ENCODE measurements around the gene CABLES1.
"Not testable (repeated sequence)": the region's sequence is repeated elsewhere in the genome, so short reads cannot be mapped to it uniquely, and the experiment has no call there.

CABLES1 gene

DNA sequence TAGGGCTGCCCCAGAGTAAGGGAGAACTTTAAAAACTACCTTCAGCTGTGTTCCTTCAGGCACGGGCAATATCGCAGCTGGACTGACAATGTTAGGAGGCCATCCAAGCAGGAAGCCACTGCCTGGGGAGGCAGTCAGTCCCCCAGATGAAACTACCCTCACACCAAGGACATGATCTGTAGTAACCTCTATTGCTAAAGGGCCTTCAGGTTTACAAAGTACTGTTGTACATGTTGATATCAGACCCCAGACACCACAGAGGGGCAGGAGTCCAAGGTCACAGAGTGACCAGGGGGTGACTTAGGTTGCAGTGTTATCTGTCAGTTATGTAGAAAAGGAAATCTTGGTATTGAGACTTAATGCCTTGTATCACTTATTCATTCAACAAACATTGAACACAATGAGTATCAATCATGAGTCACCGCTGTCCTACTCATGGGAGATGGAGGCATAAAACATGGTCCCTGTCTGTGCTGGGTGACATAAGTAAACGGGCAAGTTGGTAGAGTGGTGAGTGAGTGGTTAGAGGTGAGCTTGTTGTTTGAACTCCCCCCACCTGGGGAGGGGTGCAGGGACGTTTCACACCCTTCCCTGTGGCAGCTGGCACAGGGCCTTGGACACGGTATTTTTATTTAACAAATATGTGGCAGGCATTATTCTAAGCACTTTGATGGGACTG is 7.1 kb downstream of the CABLES1 start:
- DNase-seq (ENCODE audit: low read depth) = no peak

GRCh38 chr18:23143016-23143814 is 7.9 kb downstream of the CABLES1 start:
- DNase-seq (ENCODE audit: low read depth) = peak; percentile 55

DNA sequence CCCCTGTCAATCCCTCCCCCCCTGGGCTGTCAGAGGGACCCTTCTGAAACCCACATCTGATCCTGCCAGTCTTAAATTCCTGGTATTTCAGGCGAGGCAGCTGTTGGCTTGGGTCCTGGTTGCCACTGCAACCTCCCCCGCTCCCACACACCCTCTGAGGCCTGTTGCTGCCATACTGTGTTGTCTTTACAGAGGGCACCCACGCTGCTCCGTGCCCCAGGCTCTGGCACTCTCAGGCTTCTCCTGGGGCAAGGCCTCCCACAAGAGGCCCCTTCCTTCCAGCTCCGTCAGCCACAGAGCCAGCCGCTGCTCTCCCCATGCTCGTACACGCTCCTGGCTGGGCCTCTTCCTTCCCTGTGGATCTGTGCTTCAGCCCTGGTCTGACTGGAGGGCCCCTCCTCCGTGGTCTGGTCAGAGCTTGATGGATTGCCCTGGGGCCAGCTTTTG is 8.6 kb downstream of the CABLES1 start:
- no peak for DNase-seq (ENCODE audit: low read depth)

GRCh38 chr18:23144640-23145039 is 9.4 kb downstream of the CABLES1 start:
- DNase-seq (ENCODE audit: low read depth) = no peak

- DNase-seq (ENCODE audit: low read depth) = no peak
Observed at GRCh38 chr18:23145621-23146020, 10.3 kb downstream of the CABLES1 start.

- DNase-seq (ENCODE audit: low read depth) = no peak
Observed at GRCh38 chr18:23146861-23147469, 11.7 kb downstream of the CABLES1 start.

DNA sequence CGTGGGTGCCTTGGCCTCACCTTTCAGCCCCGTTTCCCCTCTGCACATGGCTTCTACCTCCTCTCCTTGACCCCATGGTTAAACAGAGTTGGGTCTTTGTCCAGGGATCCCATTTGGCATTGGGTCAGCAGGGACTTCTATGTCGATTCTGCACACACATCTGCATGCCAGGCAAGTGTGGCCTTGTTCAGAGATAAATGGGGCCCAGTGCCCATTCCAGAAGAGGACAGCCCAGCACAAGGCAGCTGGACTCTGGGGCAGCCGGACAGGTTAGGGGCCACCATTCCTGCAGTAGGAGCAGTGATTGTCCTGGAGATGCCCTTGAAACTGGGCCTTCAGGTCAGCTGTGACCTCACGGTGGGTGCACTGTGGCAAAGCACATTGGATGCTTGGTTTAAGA is 13.1 kb downstream of the CABLES1 start:
- DNase-seq (ENCODE audit: low read depth) = no peak

GRCh38 chr18:23149570-23149969 is 14.3 kb downstream of the CABLES1 start:
- no peak for DNase-seq (ENCODE audit: low read depth)

DNA sequence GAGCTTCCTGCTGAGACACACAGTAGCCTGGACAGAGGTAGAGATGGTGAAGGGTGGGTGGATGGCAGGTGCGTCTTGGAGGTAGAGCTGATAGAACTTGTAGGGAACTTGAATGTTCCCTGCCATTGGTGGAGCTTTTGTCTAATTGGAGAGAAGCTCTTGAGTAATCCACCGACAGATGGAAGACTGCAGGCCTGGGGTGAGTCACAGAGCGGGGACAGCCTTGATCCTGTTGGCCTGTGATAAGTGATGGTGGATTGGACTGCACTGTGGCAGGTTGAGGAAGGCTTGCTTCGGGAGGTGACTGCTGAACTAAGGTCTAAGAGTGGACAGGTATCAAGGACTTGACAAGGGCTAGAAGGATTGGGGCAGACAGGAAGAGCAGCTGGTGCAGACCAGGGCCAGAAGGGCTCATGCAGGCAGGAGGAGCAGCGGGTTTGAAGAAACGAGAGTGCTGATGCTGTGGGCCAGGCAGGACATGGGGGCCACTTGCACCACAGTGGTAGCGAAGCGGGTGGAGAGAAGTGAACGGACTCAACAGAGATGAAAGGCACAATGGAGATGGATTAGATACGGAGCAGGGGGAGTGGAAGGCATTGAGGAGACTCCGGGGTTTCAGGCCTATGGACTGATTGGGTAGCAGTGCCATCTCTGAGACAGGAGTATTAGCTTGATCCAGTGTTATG is 16.3 kb downstream of the CABLES1 start:
- DNase-seq (ENCODE audit: low read depth) = no peak

- DNase-seq (ENCODE audit: low read depth) = no peak
Observed at GRCh38 chr18:23154030-23154429, 18.7 kb downstream of the CABLES1 start.

- DNase-seq (ENCODE audit: low read depth) = peak; percentile 50
Observed at GRCh38 chr18:23154823-23155500, 19.7 kb downstream of the CABLES1 start.

- no peak for DNase-seq (ENCODE audit: low read depth)
Observed at GRCh38 chr18:23155537-23155936, 20.3 kb downstream of the CABLES1 start.

DNA sequence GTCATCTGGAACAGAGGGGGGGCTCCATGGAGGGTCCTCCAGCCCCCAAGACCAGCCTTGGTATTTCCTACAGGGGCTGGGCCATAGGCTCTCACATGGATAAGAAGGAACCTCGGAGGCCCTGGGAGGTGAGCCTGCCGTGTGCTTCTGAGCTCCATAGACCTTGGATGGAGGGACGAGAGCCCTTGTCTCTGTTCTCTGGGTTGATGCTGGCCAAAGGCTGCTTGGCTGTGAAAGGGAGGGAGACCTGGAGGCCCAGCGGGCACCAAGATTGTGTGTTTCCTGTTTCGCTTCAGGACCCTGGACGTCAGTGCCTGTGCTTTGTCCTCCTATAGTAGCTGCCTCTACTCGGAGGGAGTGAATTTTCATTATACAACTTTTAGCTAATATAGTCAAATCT is 20.8 kb downstream of the CABLES1 start:
- no peak for DNase-seq (ENCODE audit: low read depth)

DNA sequence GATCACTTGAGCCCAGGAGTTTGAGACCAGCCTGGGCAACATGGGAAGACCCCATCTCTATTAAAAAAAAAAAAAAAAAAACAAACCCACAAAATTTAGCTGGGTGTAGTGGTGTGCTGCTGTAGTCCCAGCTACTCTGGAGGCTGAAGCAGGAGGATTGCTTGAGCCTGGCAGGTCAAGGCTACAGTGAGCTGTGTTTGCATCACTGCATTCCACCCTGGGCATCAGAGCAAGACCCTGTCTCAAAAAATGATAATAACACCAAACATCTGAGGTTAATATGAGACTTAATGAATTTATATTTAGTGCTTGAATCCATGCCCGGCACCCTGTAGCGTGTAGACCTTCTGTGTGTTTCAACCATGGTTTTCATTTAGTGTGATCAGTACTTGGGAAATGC is 22.8 kb downstream of the CABLES1 start:
- DNase-seq (ENCODE audit: low read depth) = no peak

GRCh38 chr18:23158884-23159283 is 23.6 kb downstream of the CABLES1 start:
- DNase-seq (ENCODE audit: low read depth) = not testable (repeated sequence)

DNA sequence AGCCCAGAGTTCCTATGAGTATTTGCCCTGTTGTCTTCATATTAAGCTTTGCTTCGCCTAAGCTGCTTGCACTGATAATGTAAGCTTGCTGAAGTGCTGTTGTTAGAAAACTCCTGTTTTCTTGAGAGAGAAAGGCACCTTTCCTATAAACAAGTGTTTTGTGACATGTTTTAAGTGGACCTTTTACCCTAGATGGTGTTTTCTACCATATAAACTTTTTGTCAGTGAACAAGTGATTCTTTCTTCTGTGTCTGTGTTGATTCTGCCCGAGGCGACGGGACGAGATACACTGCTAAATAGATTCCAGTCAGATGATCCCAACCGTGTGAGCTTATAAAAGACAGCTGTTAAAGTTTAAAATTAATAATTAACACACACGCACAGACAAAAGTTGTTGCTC is 24.1 kb downstream of the CABLES1 start:
- no peak for DNase-seq (ENCODE audit: low read depth)

GRCh38 chr18:23162473-23162872 is 27.2 kb downstream of the CABLES1 start:
- DNase-seq (ENCODE audit: low read depth) = no peak

DNA sequence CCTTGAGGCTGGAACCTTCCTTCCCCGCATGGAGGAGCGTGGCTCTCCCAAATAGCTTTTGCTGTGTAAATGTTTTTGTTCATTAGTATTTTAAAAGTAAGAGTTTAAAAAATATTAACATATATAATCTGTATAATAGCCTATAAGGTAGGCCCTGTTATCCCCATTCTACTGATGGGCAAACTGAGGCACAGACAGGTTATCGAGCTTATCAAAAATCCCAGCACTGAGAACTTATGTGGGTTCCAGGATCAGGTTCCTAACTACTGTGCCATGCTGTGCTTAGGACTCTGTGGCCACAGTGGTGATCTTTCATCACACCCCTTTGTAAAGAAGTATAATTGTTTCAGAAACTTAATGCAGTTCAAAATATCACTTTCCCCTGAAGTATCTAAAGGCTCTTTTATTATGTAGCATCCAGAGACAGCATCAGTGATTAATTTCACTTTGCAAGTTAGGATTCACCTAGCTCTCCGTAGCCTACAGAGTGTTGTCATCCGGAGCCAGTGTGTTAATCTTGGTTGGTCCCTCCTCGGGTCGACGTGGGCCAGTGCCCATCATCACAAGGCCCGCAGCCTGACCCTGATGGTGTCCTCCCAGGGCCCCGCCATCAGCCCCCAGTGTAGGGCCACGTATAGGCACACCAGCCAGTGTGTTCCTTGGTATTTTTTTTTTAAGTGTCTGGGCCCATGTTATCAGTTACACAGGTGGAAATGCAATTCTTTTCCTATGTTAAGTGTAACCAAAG is 28.7 kb downstream of the CABLES1 start:
- no peak for DNase-seq (ENCODE audit: low read depth)

- no peak for DNase-seq (ENCODE audit: low read depth)
Observed at GRCh38 chr18:23165271-23166068, 30.2 kb downstream of the CABLES1 start.

DNA sequence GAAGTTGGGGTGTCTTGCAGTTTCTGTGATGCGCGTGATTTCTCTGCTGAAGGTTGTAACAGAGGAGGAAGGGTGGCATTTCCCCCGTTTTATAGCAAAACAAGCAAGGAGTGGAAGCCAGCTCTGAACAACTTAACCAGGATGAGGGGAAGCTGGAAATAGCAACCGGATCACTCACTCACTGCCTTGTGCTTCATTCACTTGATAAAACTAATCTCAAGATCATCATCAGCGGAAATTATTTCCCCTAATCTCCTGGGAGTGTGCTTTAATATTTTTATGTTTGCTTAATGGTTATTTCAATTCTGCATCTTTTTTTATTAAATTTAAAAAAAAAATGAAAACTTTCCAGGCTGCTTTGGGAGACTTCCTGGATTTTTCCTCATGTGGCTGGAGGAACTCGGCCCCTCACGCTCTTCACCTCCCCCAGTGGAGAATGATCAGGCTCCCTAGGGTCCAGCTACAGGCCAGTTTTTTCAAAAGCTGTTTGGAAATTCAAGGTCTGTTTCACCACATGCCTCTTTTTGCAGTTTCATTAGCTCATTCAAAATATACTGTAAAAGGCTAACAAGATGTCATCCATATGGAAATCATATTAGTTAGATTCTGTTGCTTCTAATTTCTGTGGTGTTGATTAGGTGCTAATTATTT is 31.7 kb downstream of the CABLES1 start:
- DNase-seq (ENCODE audit: low read depth) = no peak
